ENCODE results near the gene RNF150.

The RNF150 gene

DNA sequence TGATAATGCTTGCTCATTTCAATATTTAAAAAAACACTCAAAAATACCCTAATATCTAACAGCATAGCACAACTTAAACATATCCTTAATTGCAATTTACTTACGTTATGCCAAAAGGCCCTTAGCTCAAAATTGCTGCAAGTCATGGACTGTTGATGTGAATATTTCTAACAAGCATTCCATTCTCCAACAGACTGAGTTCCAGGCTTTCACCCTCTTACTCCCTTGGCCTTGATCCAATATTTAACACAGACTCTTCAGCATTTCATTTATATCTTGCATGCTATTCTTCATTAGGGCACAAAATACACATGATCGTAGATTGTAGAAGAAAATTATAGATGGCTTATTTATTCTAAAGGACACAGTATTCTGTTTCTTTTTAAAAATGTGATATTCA, 96.5 kb downstream of the RNF150 start:
- no peaks in the 10 kb centered on the region for H3K36me3 ChIP-seq (ENCODE audit: control insufficient read depth in 2 of 2, insufficient read depth in 1 of 2, low read length in 2 of 2)
- H3K9me3 ChIP-seq (ENCODE audit: control insufficient read depth, insufficient read depth, low read depth, low read length) = no peaks in the 10 kb centered on the region
- peaks cover 4% of the 10 kb centered on the region; the same call in 1 of the 2 replicates for H3K4me1 ChIP-seq (ENCODE audit: control insufficient read depth, insufficient read depth, low read length)
- POLR2A ChIA-PET = no interaction called here
- TF ChIP-seq, protein P1, sequence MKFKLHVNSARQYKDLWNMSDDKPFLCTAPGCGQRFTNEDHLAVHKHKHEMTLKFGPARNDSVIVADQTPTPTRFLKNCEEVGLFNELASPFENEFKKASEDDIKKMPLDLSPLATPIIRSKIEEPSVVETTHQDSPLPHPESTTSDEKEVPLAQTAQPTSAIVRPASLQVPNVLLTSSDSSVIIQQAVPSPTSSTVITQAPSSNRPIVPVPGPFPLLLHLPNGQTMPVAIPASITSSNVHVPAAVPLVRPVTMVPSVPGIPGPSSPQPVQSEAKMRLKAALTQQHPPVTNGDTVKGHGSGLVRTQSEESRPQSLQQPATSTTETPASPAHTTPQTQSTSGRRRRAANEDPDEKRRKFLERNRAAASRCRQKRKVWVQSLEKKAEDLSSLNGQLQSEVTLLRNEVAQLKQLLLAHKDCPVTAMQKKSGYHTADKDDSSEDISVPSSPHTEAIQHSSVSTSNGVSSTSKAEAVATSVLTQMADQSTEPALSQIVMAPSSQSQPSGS (tag by site-specific recombination; IDR thresholded peaks at IDR 0.05; ENCODE audit: low read depth) = no peak
- TF ChIP-seq, protein P2, sequence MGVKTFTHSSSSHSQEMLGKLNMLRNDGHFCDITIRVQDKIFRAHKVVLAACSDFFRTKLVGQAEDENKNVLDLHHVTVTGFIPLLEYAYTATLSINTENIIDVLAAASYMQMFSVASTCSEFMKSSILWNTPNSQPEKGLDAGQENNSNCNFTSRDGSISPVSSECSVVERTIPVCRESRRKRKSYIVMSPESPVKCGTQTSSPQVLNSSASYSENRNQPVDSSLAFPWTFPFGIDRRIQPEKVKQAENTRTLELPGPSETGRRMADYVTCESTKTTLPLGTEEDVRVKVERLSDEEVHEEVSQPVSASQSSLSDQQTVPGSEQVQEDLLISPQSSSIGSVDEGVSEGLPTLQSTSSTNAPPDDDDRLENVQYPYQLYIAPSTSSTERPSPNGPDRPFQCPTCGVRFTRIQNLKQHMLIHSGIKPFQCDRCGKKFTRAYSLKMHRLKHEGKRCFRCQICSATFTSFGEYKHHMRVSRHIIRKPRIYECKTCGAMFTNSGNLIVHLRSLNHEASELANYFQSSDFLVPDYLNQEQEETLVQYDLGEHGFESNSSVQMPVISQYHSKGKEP (tag by site-specific recombination; IDR thresholded peaks at IDR 0.05) = no peak
- TF ChIP-seq ZNF24 (tag by site-specific recombination; IDR thresholded peaks at IDR 0.05) (no peak), FEZF1 (tag by site-specific recombination; IDR thresholded peaks at IDR 0.05) (no peak), ZNF660 (tag by site-specific recombination; IDR thresholded peaks at IDR 0.05) (no peak), ZNF768 (tag by site-specific recombination; IDR thresholded peaks at IDR 0.05) (no peak)
- TF ChIP-seq, protein P3, sequence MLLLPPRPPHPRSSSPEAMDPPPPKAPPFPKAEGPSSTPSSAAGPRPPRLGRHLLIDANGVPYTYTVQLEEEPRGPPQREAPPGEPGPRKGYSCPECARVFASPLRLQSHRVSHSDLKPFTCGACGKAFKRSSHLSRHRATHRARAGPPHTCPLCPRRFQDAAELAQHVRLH (tag by site-specific recombination; IDR thresholded peaks at IDR 0.05) = no peak
- H3K4me3 ChIP-seq (ENCODE audit: low read depth, low read length) = no peak overlapping the region
- CTCF ChIA-PET = interaction anchor here (0.7 to 1.1 kb wide), 4 partner anchors 27 to 344 kb away, joined by 3 to 4 read pairs (median 3); no protein-coding TSS in a partner anchor
- H3K27ac ChIP-seq (ENCODE audit: extremely low read depth, low read depth, low read length) = no peak overlapping the region

DNA sequence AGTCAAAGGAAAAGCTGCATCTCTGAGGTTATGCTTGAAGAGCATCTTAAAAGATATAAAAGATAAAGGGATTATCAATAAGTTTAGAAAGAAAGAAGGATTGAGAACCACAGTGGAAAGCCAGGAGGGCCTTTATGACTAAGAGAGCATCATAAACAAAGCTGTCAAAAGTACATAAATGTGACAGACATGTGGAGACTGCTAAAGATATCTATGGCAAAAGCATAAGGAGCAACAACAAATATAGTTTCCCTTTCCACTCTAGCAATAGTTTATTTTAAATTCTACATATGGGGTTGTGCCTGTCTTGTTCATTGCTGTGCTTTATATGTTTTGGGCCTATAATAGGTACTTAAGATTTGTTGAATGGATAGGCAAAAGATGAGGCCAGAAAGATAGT, 97.3 kb downstream of the RNF150 start:
- ChIA-PET POLR2A (no interaction called here), CTCF (interaction anchor here (1.1 kb wide), 1 partner anchor 174 kb away, joined by 4 read pairs; no protein-coding TSS in a partner anchor)
- H3K36me3 ChIP-seq (ENCODE audit: control insufficient read depth in 2 of 2, insufficient read depth in 1 of 2, low read length in 2 of 2) = no peaks in the 10 kb centered on the region
- TF ChIP-seq ZNF148 (tag by site-specific recombination; IDR thresholded peaks at IDR 0.05; ENCODE audit: borderline replicate concordance) = no peak
- TF ChIP-seq, protein P4, sequence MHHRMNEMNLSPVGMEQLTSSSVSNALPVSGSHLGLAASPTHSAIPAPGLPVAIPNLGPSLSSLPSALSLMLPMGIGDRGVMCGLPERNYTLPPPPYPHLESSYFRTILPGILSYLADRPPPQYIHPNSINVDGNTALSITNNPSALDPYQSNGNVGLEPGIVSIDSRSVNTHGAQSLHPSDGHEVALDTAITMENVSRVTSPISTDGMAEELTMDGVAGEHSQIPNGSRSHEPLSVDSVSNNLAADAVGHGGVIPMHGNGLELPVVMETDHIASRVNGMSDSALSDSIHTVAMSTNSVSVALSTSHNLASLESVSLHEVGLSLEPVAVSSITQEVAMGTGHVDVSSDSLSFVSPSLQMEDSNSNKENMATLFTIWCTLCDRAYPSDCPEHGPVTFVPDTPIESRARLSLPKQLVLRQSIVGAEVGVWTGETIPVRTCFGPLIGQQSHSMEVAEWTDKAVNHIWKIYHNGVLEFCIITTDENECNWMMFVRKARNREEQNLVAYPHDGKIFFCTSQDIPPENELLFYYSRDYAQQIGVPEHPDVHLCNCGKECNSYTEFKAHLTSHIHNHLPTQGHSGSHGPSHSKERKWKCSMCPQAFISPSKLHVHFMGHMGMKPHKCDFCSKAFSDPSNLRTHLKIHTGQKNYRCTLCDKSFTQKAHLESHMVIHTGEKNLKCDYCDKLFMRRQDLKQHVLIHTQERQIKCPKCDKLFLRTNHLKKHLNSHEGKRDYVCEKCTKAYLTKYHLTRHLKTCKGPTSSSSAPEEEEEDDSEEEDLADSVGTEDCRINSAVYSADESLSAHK (tag by site-specific recombination; IDR thresholded peaks at IDR 0.05) = no peak
- no peak for TF ChIP-seq WT1 (tag by site-specific recombination; IDR thresholded peaks at IDR 0.05)
- TF ChIP-seq, protein P5, sequence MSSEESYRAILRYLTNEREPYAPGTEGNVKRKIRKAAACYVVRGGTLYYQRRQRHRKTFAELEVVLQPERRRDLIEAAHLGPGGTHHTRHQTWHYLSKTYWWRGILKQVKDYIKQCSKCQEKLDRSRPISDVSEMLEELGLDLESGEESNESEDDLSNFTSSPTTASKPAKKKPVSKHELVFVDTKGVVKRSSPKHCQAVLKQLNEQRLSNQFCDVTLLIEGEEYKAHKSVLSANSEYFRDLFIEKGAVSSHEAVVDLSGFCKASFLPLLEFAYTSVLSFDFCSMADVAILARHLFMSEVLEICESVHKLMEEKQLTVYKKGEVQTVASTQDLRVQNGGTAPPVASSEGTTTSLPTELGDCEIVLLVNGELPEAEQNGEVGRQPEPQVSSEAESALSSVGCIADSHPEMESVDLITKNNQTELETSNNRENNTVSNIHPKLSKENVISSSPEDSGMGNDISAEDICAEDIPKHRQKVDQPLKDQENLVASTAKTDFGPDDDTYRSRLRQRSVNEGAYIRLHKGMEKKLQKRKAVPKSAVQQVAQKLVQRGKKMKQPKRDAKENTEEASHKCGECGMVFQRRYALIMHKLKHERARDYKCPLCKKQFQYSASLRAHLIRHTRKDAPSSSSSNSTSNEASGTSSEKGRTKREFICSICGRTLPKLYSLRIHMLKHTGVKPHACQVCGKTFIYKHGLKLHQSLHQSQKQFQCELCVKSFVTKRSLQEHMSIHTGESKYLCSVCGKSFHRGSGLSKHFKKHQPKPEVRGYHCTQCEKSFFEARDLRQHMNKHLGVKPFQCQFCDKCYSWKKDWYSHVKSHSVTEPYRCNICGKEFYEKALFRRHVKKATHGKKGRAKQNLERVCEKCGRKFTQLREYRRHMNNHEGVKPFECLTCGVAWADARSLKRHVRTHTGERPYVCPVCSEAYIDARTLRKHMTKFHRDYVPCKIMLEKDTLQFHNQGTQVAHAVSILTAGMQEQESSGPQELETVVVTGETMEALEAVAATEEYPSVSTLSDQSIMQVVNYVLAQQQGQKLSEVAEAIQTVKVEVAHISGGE (tag by site-specific recombination; conservative IDR thresholded peaks at IDR 0.05; ENCODE audit: low read depth) = no peak
- TF ChIP-seq, protein P6, sequence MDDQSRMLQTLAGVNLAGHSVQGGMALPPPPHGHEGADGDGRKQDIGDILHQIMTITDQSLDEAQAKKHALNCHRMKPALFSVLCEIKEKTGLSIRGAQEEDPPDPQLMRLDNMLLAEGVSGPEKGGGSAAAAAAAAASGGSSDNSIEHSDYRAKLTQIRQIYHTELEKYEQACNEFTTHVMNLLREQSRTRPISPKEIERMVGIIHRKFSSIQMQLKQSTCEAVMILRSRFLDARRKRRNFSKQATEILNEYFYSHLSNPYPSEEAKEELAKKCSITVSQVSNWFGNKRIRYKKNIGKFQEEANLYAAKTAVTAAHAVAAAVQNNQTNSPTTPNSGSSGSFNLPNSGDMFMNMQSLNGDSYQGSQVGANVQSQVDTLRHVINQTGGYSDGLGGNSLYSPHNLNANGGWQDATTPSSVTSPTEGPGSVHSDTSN (CRISPR knock-in tag; IDR thresholded peaks at IDR 0.05) = no peak
- TF ChIP-seq ZNF501 (tag by site-specific recombination; IDR thresholded peaks at IDR 0.05) = no peak
- no peak for TF ChIP-seq ZNF654 (tag by site-specific recombination; IDR thresholded peaks at IDR 0.05; ENCODE audit: low read depth)
- TF ChIP-seq, protein P7, sequence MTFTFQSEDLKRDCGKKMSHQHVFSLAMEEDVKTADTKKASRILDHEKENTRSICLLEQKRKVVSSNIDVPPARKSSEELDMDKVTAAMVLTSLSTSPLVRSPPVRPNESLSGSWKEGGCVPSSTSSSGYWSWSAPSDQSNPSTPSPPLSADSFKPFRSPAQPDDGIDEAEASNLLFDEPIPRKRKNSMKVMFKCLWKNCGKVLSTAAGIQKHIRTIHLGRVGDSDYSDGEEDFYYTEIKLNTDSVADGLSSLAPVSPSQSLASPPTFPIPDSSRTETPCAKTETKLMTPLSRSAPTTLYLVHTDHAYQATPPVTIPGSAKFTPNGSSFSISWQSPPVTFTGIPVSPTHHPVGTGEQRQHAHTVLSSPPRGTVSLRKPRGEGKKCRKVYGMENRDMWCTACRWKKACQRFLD (tag by site-specific recombination; IDR thresholded peaks at IDR 0.05) = no peak
- no peak for TF ChIP-seq ZNF416 (tag by site-specific recombination; IDR thresholded peaks at IDR 0.05)
- no peak for TF ChIP-seq ZFP37 (tag by site-specific recombination; IDR thresholded peaks at IDR 0.05)
- TF ChIP-seq ZNF768 (tag by site-specific recombination; IDR thresholded peaks at IDR 0.05) = no peak
- no peak for TF ChIP-seq GFI1B (tag by site-specific recombination; IDR thresholded peaks at IDR 0.05)
- TF ChIP-seq ZNF37A (tag by site-specific recombination; IDR thresholded peaks at IDR 0.05) = no peak
- TF ChIP-seq MYNN (tag by site-specific recombination; IDR thresholded peaks at IDR 0.05; ENCODE audit: borderline replicate concordance) = no peak

More for the DNA sequence above, 97.3 kb downstream of the RNF150 start:
- H3K4me1 ChIP-seq (ENCODE audit: control insufficient read depth, insufficient read depth, low read length) = peaks cover 4% of the 10 kb centered on the region; the same call in 1 of the 2 replicates
- H3K27ac ChIP-seq (ENCODE audit: extremely low read depth, low read depth, low read length) = no peak overlapping the region
- H3K9me3 ChIP-seq (ENCODE audit: control insufficient read depth, insufficient read depth, low read depth, low read length) = no peaks in the 10 kb centered on the region
- H3K4me3 ChIP-seq (ENCODE audit: low read depth, low read length) = no peak overlapping the region
